ENCODE results near the gene NUTM2F.
"Not testable (repeated sequence)": the region's sequence is repeated elsewhere in the genome, so short reads cannot be mapped to it uniquely, and the experiment has no call there.

DNA sequence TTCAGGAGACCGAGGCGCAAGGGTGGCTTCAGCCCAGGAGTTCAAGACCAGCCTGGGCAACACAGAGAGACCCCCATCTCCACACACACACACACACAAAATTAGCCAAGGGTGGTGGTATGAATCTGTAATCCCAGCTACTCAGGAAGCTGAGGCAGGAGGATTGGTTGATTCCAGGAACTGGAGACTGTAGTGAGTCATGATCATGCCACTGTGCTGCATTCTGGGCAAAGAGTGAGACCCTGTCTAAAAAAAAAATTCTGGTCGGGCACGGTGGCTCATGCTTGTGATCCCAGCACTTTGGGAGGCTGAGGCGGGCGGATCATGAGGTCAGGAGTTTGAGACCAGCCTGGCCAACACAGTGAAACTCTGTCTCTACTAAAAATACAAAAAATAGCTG lies 11.2 kb upstream of the NUTM2F start:
- TF ChIP-seq, protein P1, sequence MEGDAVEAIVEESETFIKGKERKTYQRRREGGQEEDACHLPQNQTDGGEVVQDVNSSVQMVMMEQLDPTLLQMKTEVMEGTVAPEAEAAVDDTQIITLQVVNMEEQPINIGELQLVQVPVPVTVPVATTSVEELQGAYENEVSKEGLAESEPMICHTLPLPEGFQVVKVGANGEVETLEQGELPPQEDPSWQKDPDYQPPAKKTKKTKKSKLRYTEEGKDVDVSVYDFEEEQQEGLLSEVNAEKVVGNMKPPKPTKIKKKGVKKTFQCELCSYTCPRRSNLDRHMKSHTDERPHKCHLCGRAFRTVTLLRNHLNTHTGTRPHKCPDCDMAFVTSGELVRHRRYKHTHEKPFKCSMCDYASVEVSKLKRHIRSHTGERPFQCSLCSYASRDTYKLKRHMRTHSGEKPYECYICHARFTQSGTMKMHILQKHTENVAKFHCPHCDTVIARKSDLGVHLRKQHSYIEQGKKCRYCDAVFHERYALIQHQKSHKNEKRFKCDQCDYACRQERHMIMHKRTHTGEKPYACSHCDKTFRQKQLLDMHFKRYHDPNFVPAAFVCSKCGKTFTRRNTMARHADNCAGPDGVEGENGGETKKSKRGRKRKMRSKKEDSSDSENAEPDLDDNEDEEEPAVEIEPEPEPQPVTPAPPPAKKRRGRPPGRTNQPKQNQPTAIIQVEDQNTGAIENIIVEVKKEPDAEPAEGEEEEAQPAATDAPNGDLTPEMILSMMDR (IDR thresholded peaks at IDR 0.05): not testable (repeated sequence)
- TF ChIP-seq NFYB (CRISPR knock-in tag; conservative IDR thresholded peaks at IDR 0.05; ENCODE audit: low read depth); SP1 (CRISPR knock-in tag; conservative IDR thresholded peaks at IDR 0.05); NFATC4 (CRISPR knock-in tag; IDR thresholded peaks at IDR 0.05); ZSCAN18 (CRISPR knock-in tag; IDR thresholded peaks at IDR 0.05); MAX (CRISPR knock-in tag; IDR thresholded peaks at IDR 0.05); FOXK1 (CRISPR knock-in tag; IDR thresholded peaks at IDR 0.05); TEAD1 (CRISPR knock-in tag; IDR thresholded peaks at IDR 0.05); ZNF671 (CRISPR knock-in tag; IDR thresholded peaks at IDR 0.05); ELF4 (CRISPR knock-in tag; IDR thresholded peaks at IDR 0.05; ENCODE audit: low read depth): not testable (repeated sequence)
- TF ChIP-seq, protein P2, sequence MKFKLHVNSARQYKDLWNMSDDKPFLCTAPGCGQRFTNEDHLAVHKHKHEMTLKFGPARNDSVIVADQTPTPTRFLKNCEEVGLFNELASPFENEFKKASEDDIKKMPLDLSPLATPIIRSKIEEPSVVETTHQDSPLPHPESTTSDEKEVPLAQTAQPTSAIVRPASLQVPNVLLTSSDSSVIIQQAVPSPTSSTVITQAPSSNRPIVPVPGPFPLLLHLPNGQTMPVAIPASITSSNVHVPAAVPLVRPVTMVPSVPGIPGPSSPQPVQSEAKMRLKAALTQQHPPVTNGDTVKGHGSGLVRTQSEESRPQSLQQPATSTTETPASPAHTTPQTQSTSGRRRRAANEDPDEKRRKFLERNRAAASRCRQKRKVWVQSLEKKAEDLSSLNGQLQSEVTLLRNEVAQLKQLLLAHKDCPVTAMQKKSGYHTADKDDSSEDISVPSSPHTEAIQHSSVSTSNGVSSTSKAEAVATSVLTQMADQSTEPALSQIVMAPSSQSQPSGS (CRISPR knock-in tag; IDR thresholded peaks at IDR 0.05; ENCODE audit: borderline replicate concordance, low read depth): not testable (repeated sequence)
